HCT116 (cell line): Measurements from ENCODE around the gene ANO9. TPM values are rescaled to one million over a fixed set of nuclear protein-coding genes. Genes with fewer than 3 reads are reported as not detected.

Experiments
- ATAC-seq: fragments of 200-7000 bp; cut with Tn5 transposase; 2 replicates; pipeline ENCODE4 v1.9.1; 2020; ENCODE audit warnings: mild to moderate bottlenecking, moderate library complexity
- BruUV-seq: library from RNA; stranded (reverse); fragments of 400-500 nt; replicated peaks from 2 replicates; lab custom pipeline; 2021; lab: Mats Ljungman, UMichigan
- CTCF ChIA-PET: fragments of 300-600 bp; sonication (Branson Sonifier 250); formaldehyde crosslinking; loops from one replicate; lab custom pipeline; 2021; ENCODE audit warnings: antibody characterized with exemption; lab: Charles Lee
- POLR2A ChIA-PET: fragments of 300-600, 350-600 bp; sonication (Branson Sonifier 250); formaldehyde crosslinking; loops from one replicate; lab custom pipeline; 2021; ENCODE audit warnings: antibody characterized with exemption; lab: Charles Lee
- RAD21 ChIA-PET, 2 experiments: fragments of 300-600 bp; sonication (Branson Sonifier 250); formaldehyde crosslinking; loops; one replicate each; lab custom pipeline; 2023; ENCODE audit warnings: low total read pairs in 2 of 2; ENCODE audit not compliant: uncharacterized antibody in 2 of 2, unreplicated experiment in 2 of 2, low non-redundant PET in 1 of 2; lab: Charles Lee
- DNase-seq: peaks from one replicate; pipeline ENCODE4 v3.0.0-alpha.2; 2010; ENCODE audit warnings: low read depth, low spot score
- H2AFZ ChIP-seq: fragments of 200-600 bp; shearing (Covaris generic), sonication (generic); 2 replicates; pipeline ENCODE4 v1.6.1; 2017; ENCODE audit warnings: low read depth, mixed run types, mixed read lengths, antibody characterized with exemption, low read length; ENCODE audit not compliant: poor library complexity, severe bottlenecking
- H3K27ac ChIP-seq: 2 replicates; pipeline ENCODE4 v1.5.1; 2012; ENCODE audit warnings: low read depth, low read length
- H3K27me3 ChIP-seq: fragments of 200-600 bp; sonication (generic); 2 replicates; pipeline ENCODE4 v1.6.1; 2016; ENCODE audit warnings: mixed run types, low read length, mixed read lengths; ENCODE audit not compliant: insufficient read depth
- H3K36me3 ChIP-seq, 2 experiments: fragments of 200-500 bp in 1 of 2; fragments of 200-600 bp in 1 of 2; sonication (Bioruptor generic) in 1 of 2; sonication (generic) in 1 of 2; 2 replicates each; pipeline versions ENCODE4 v1.5.1 to v1.6.1; 2014 to 2016; ENCODE audit warnings: low read length in 2 of 2, inconsistent platforms in 1 of 2, mixed read lengths in 1 of 2, mixed run types in 1 of 2; ENCODE audit not compliant: insufficient read depth in 2 of 2, control insufficient read depth in 1 of 2
- H3K4me1 ChIP-seq, 2 experiments: fragments of 200-600 bp in 1 of 2; sonication (generic) in 1 of 2; 2 replicates each; pipeline versions ENCODE4 v1.5.1 to v1.6.1; 2012 to 2017; ENCODE audit warnings: low read length in 2 of 2, inconsistent platforms in 1 of 2, mild to moderate bottlenecking in 1 of 2, mixed read lengths in 1 of 2, mixed run types in 1 of 2, moderate library complexity in 1 of 2; ENCODE audit not compliant: insufficient read depth in 2 of 2, control insufficient read depth in 1 of 2
- H3K4me2 ChIP-seq: fragments of 200-600 bp; sonication (generic); 2 replicates; pipeline ENCODE4 v1.6.1; 2017; ENCODE audit warnings: mixed run types, low read length, mixed read lengths
- H3K4me3 ChIP-seq, 2 experiments: fragments of 200-600 bp in 1 of 2; sonication (generic) in 1 of 2; replicated peaks in 1 of 2; 2 replicates each; pipeline ENCODE4 v1.5.1; 2011 to 2016; ENCODE audit warnings: low read length in 2 of 2, control low read depth in 1 of 2, low read depth in 1 of 2, mild to moderate bottlenecking in 1 of 2, mixed read lengths in 1 of 2, mixed run types in 1 of 2
- H3K79me2 ChIP-seq: fragments of 200-600 bp; sonication (generic); 2 replicates; pipeline ENCODE4 v1.6.1; 2017; ENCODE audit warnings: mild to moderate bottlenecking, mixed run types, low read length, moderate library complexity, mixed read lengths; ENCODE audit not compliant: insufficient read depth
- H3K9ac ChIP-seq: fragments of 200-600 bp; sonication (generic); 2 replicates; pipeline ENCODE4 v1.6.1; 2016; ENCODE audit warnings: low read length, mixed read lengths
- H3K9me2 ChIP-seq: fragments of 200-600 bp; sonication (generic), shearing (Covaris generic); 2 replicates; pipeline ENCODE4 v1.6.1; 2017; ENCODE audit warnings: mixed run types, mild to moderate bottlenecking, moderate library complexity; ENCODE audit not compliant: insufficient read depth
- H3K9me3 ChIP-seq, 2 experiments: fragments of 200-500 bp in 1 of 2; fragments of 200-600 bp in 1 of 2; sonication (Bioruptor generic) in 1 of 2; sonication (generic) in 1 of 2; 2 replicates each; pipeline ENCODE4 v1.6.1; 2014 to 2017; ENCODE audit warnings: low read length in 2 of 2, mixed read lengths in 2 of 2, inconsistent platforms in 1 of 2, low read depth in 1 of 2, mild to moderate bottlenecking in 1 of 2, mixed run types in 1 of 2, moderate library complexity in 1 of 2; ENCODE audit not compliant: control insufficient read depth in 1 of 2, insufficient read depth in 1 of 2
- H4K20me1 ChIP-seq: fragments of 200-600 bp; sonication (generic), shearing (Covaris generic); 2 replicates; pipeline ENCODE4 v1.6.1; 2017; ENCODE audit warnings: mixed run types, mild to moderate bottlenecking, moderate library complexity; ENCODE audit not compliant: insufficient read depth
- CEBPB ChIP-seq: IDR thresholded peaks from 2 replicates; pipeline ENCODE4 v1.6.1; 2012; ENCODE audit warnings: low read depth
- ELF1 ChIP-seq: IDR thresholded peaks from 2 replicates; pipeline ENCODE4 v1.6.1; 2012; ENCODE audit warnings: low read depth, borderline replicate concordance
- EZH2phosphoT487 ChIP-seq: fragments of 200-600 bp; IDR thresholded peaks from 2 replicates; pipeline ENCODE4 v1.6.1; 2018; ENCODE audit warnings: antibody characterized with exemption, borderline replicate concordance
- JUND ChIP-seq: IDR thresholded peaks from 2 replicates; pipeline ENCODE4 v1.6.1; 2012
- POLR2A ChIP-seq: IDR thresholded peaks from 2 replicates; pipeline ENCODE4 v1.7.0; 2011; ENCODE audit warnings: borderline replicate concordance; ENCODE audit not compliant: insufficient read depth, insufficient read length; ENCODE audit errors: extremely low read depth
- RAD21 ChIP-seq: IDR thresholded peaks from 2 replicates; pipeline ENCODE4 v1.6.1; 2012; ENCODE audit warnings: low read depth, mild to moderate bottlenecking
- REST ChIP-seq: IDR thresholded peaks from 2 replicates; pipeline ENCODE4 v1.6.1; 2012; ENCODE audit warnings: low read depth
- YY1 ChIP-seq: IDR thresholded peaks from 2 replicates; pipeline ENCODE4 v1.6.1; 2011; ENCODE audit warnings: low read length, low read depth, moderate library complexity, mild to moderate bottlenecking; ENCODE audit not compliant: insufficient replicate concordance; ENCODE audit errors: extremely low read depth
- ZNF274 ChIP-seq: fragments of 200-500 bp; sonication (Bioruptor generic); IDR thresholded peaks from 2 replicates; pipeline ENCODE4 v1.6.1; 2014; ENCODE audit warnings: mild to moderate bottlenecking, low read depth, low read length, inconsistent platforms
- intact Hi-C: fragments of 100-400 bp; cut with micrococcal nuclease; formaldehyde crosslinking; loops from 2 replicates; pipeline ENCODE4 v1.10.0; 2022
- total RNA-seq: library from RNA; stranded (reverse); gene quantifications from one replicate; pipeline ENCODE4 v1.2.1, GENCODE V29; 2021; ENCODE audit not compliant: unreplicated experiment
- TF ChIP-seq, protein P1 (sequence below): IDR thresholded peaks from 2 replicates; pipeline ENCODE4 v1.6.1; 2012
- TF ChIP-seq, protein P2 (sequence below), 3 experiments: fragments of 200-600 bp in 1 of 3; sonication (generic) in 1 of 3; IDR thresholded peaks in 2 of 3; conservative IDR thresholded peaks in 1 of 3; 2 replicates each; pipeline ENCODE4 v1.5.1; 2012 to 2017; ENCODE audit warnings: low read depth in 2 of 3, low read length in 2 of 3, antibody characterized with exemption in 1 of 3, borderline replicate concordance in 1 of 3, control low read depth in 1 of 3, mild to moderate bottlenecking in 1 of 3, mixed read lengths in 1 of 3, mixed run types in 1 of 3, moderate library complexity in 1 of 3; ENCODE audit not compliant: insufficient read depth in 1 of 3

ANO9 gene
- total RNA-seq, 1 experiment from 2014 or later, result 70.3 TPM

GRCh38 chr11:418343-419247 is 23.2 kb downstream of the ANO9 start:
- ChIA-PET POLR2A (no interaction called here), CTCF (no interaction called here), RAD21 (no interaction called here)
- Histone ChIP-seq H3K9me3 (no peaks in the 10 kb centered on the region), H4K20me1 (no peaks in the 10 kb centered on the region), H2AFZ (no peak overlapping the region), H3K4me1 (peaks cover 19 to 33% of the 10 kb centered on the region in 2 experiments), H3K4me3 (no peak overlapping the region), H3K27ac (no peak overlapping the region), H3K79me2 (no peaks in the 10 kb centered on the region; the same call in 1 of the 2 replicates), H3K4me2 (no peak overlapping the region), H3K36me3 (no peaks in the 10 kb centered on the region), H3K9ac (no peak overlapping the region), H3K27me3 (no peaks in the 10 kb centered on the region), H3K9me2 (no peaks in the 10 kb centered on the region)
- no TSS peak for BruUV-seq
- intact Hi-C loops, result no loop called here
- ATAC-seq, result no peak
- no peak for DNase-seq
- no peak for TF ChIP-seq YY1

DNA sequence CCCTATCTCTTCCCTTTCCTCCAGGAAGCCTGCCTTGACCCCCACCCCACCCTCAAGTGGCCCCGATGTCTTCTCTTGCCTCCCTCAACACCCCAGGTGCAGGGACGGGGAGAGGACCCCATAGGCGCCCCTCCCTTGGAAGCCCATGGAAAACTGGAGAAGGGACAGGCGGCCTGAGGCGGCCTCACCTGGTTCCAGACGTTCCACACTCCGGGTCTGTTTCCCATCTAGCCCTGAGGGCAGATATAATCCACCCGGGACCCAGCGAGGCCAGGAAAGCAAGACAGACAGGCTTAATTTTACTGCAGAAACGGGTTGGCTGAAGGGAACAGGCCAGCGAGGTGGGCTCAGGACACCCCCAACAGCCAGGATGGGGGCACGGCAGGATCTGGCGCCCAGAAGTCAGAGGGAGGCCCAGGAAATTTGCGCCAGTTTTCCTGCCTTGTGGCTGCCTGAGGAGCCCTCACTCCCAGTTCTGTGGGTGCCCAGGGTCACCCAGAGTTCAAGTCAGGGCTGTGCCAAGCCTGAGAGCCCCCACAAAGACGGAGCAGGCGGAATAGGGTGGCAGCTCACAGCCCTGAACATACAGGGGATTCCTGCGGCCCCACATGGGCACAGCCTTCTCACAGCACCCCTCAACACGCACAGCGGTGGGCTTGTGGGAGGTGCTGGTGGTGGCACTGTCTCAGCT is 24.0 kb downstream of the ANO9 start:
- peak overlapping the region; percentile 66 to 71 for H3K4me3 ChIP-seq
- intact Hi-C loops, result no loop called here
- H4K20me1 ChIP-seq, result no peaks in the 10 kb centered on the region
- H3K4me2 ChIP-seq, result peak overlapping the region; percentile 93
- peak overlapping the region; percentile 81 for H3K27ac ChIP-seq
- RAD21 ChIA-PET, result no interaction called here
- H3K9ac ChIP-seq, result peak overlapping the region; percentile 70
- BruUV-seq, result no TSS peak
- no peaks in the 10 kb centered on the region for H3K9me3 ChIP-seq
- POLR2A ChIA-PET, result interaction anchor here (0.8 to 1.9 kb wide), 3 partner anchors 11 to 30 kb away, joined by 3 to 11 read pairs (median 5); no protein-coding TSS in a partner anchor
- H2AFZ ChIP-seq, result no peak overlapping the region
- H3K79me2 ChIP-seq, result no peaks in the 10 kb centered on the region; the same call in 1 of the 2 replicates
- H3K36me3 ChIP-seq, result no peaks in the 10 kb centered on the region
- H3K27me3 ChIP-seq, result no peaks in the 10 kb centered on the region
- CTCF ChIA-PET, result interaction anchor here (1.6 kb wide), 1 partner anchor 31 kb away, joined by 11 read pairs; no protein-coding TSS in a partner anchor
- DNase-seq (no peak), ATAC-seq (peak; percentile 1; the same call in 1 of the 2 replicates)
- peaks cover 19 to 33% of the 10 kb centered on the region in 2 experiments for H3K4me1 ChIP-seq
- no peaks in the 10 kb centered on the region for H3K9me2 ChIP-seq
- TF ChIP-seq POLR2A, result no peak
- TF ChIP-seq JUND, result no peak
- no peak for TF ChIP-seq EZH2phosphoT487
- TF ChIP-seq, protein P1, sequence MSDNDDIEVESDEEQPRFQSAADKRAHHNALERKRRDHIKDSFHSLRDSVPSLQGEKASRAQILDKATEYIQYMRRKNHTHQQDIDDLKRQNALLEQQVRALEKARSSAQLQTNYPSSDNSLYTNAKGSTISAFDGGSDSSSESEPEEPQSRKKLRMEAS, result no peak
- no peak for TF ChIP-seq RAD21
- TF ChIP-seq CEBPB, result no peak
- TF ChIP-seq, protein P2, sequence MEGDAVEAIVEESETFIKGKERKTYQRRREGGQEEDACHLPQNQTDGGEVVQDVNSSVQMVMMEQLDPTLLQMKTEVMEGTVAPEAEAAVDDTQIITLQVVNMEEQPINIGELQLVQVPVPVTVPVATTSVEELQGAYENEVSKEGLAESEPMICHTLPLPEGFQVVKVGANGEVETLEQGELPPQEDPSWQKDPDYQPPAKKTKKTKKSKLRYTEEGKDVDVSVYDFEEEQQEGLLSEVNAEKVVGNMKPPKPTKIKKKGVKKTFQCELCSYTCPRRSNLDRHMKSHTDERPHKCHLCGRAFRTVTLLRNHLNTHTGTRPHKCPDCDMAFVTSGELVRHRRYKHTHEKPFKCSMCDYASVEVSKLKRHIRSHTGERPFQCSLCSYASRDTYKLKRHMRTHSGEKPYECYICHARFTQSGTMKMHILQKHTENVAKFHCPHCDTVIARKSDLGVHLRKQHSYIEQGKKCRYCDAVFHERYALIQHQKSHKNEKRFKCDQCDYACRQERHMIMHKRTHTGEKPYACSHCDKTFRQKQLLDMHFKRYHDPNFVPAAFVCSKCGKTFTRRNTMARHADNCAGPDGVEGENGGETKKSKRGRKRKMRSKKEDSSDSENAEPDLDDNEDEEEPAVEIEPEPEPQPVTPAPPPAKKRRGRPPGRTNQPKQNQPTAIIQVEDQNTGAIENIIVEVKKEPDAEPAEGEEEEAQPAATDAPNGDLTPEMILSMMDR (IDR thresholded peaks at IDR 0.05 in 2 of 3, conservative IDR thresholded peaks at IDR 0.05 in 1 of 3; ENCODE audit: borderline replicate concordance in 1 of 3, insufficient read depth in 1 of 3, low read depth in 2 of 3, low read length in 2 of 3), result no peak
- TF ChIP-seq REST, result no peak
- TF ChIP-seq ZNF274, result no peak
- no peak for TF ChIP-seq ELF1
